Astrocyte of the cerebellum (primary cell): ENCODE data around the gene ANKRD33B.

Source experiments
- DNase-seq: peaks from one replicate; pipeline ENCODE4 v3.0.0-alpha.2; 2011; ENCODE audit warnings: low read depth
- H3K4me3 ChIP-seq: 2 replicates; pipeline ENCODE4 v1.5.1; 2011; ENCODE audit warnings: mild to moderate bottlenecking, low read depth, low read length, moderate library complexity
- in situ Hi-C: cut with HindIII; loops from 2 replicates; pipeline ENCODE4 v1.10.0; 2017; ENCODE audit warnings: low sequenced_read_pairs
- TF ChIP-seq, protein P1 (sequence below): IDR thresholded peaks from 2 replicates; pipeline ENCODE4 v1.5.1; 2012; ENCODE audit warnings: low read length, low read depth, moderate library complexity, mild to moderate bottlenecking; ENCODE audit errors: missing control alignments

Gene ANKRD33B

GRCh38 chr5:10653751-10654400 lies 90.0 kb downstream of the ANKRD33B start:
- no peak overlapping the region for H3K4me3 ChIP-seq
- no peak for DNase-seq
- TF ChIP-seq, protein P1, sequence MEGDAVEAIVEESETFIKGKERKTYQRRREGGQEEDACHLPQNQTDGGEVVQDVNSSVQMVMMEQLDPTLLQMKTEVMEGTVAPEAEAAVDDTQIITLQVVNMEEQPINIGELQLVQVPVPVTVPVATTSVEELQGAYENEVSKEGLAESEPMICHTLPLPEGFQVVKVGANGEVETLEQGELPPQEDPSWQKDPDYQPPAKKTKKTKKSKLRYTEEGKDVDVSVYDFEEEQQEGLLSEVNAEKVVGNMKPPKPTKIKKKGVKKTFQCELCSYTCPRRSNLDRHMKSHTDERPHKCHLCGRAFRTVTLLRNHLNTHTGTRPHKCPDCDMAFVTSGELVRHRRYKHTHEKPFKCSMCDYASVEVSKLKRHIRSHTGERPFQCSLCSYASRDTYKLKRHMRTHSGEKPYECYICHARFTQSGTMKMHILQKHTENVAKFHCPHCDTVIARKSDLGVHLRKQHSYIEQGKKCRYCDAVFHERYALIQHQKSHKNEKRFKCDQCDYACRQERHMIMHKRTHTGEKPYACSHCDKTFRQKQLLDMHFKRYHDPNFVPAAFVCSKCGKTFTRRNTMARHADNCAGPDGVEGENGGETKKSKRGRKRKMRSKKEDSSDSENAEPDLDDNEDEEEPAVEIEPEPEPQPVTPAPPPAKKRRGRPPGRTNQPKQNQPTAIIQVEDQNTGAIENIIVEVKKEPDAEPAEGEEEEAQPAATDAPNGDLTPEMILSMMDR: no peak
- in situ Hi-C loops: no loop called here

DNA sequence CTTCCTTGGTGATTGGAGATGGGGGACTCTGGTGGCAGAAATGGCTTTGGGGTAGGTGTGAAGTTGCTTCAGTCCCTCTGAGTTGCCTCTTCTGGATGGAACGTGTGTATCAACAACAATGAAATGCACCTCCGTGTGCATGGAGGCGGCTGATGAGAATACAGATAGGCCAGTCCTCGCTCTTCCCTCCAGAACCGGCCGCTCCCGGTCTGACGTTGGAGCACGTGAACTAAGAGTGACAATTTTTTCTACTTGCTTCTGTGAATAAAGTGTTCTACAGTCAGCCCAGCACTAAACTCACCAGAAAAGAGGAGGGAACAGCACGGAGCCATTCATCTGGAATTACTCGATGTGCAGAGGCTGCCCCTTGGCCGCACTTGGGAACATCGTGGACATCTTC lies 90.7 kb downstream of the ANKRD33B start:
- no peak overlapping the region for H3K4me3 ChIP-seq
- no peak for DNase-seq
- in situ Hi-C loops: no loop called here
- TF ChIP-seq, protein P1: no peak

DNA sequence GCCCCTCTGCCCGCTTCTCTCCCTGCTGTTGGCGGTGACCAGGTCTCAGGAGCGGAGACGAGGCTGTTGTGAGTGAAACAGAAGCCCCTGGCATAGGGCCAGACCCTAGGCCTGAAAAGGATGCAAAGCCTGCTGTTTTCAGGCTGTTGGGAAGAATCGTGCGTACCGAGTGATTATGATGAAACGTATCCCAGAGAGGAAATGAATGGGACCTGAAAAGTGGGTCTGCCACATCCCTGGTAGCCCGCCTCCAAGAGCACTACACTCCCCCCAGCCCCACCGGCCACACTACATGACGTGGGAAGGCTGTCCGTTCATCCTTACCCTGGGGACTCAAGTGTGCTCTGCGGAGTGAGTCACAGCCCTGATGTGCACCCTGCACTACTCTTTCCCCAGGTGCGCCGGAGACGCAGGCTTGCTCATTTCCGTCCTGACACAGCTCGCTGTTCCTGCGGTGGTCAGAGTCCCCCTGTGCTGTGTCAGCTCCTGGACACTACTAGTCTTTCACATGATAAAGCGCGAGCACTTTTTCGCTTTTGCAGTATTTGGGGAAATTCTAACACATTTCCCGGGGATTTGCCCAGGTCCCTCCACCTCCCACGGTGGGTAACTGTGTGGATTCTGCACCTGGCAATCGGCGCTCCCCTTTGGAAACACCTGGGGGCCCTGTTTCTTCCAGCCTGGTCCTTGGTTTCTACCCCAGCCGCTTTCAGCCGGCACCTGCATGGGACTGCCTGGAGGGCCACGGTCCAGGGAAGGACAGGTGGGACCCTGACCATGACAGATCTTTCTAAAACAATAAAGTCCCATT lies 91.5 kb downstream of the ANKRD33B start:
- DNase-seq: no peak
- TF ChIP-seq, protein P1: no peak

GRCh38 chr5:10655972-10656830 lies 92.3 kb downstream of the ANKRD33B start:
- DNase-seq: no peak
- no peak overlapping the region for H3K4me3 ChIP-seq
- TF ChIP-seq, protein P1: no peak
- in situ Hi-C loops: no loop called here

More for the DNA sequence above, 91.5 kb downstream of the ANKRD33B start:
- in situ Hi-C loops: no loop called here
- H3K4me3 ChIP-seq: no peak overlapping the region

DNA sequence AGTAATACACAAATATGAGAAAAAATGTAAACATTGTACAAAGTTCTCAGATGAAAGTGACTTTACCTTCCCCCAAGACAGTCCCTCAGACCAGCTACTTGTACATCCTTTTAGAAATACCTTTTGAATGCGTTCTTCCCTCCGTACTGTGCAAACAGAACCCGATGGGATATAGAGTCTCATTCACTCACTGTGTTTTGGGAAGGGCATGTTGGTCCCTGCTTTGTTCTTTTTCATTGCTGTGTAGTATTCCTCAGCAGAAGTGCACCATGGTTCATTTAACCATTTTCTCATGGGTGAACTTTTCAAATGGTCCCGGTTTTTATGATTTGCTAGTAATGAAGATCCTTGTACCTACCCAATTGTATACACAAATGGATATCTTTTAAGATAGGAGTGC lies 94.4 kb downstream of the ANKRD33B start:
- no peak overlapping the region for H3K4me3 ChIP-seq
- TF ChIP-seq, protein P1: no peak
- in situ Hi-C loops: no loop called here
- no peak for DNase-seq

GRCh38 chr5:10660135-10660534 lies 96.3 kb downstream of the ANKRD33B start:
- TF ChIP-seq, protein P1: no peak
- in situ Hi-C loops: no loop called here
- H3K4me3 ChIP-seq: no peak overlapping the region
- no peak for DNase-seq
